ENCODE measurements around the gene PMM2. TPM values are rescaled to one million over a fixed set of nuclear protein-coding genes. Genes with fewer than 3 reads are reported as not detected.

PMM2 gene
- total RNA-seq, 1 donor from 2014 or later, result 61.1 TPM

DNA sequence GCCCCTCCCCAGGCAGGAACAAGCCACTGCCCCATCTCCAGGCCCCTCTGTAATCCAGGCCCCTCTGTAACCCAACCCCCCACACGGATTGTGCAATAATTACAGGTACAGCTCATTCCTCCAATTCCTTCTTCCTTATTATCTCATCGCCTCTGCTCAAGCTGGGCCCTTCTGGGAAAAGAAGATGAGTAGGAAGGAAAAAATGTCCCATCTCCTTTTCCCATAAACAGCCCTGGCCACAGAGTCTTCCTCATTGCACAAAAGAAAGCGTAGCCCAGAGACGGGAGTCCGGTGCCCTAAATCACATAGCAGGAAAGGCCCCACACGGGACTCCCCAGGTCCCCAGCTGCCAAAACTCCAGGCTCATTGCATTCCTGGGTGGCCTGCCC lies 80.9 kb downstream of the PMM2 start:
- Mint-ChIP-seq H3K9me3 (no peaks in the 10 kb centered on the region), H3K4me3 (no peak overlapping the region), H3K27me3 (no peaks in the 10 kb centered on the region), H3K27ac (no peak overlapping the region), H3K4me1 (peaks cover 6% of the 10 kb centered on the region), H3K36me3 (ENCODE audit: low read depth) (no peaks in the 10 kb centered on the region)
- ChIA-PET CTCF (interaction anchor here (1.1 to 3.9 kb wide), 3 partner anchors 8 to 216 kb away, joined by 4 to 36 read pairs (median 9); partner anchors contain the start of gene CARHSP1), POLR2A (interaction anchor here (1.0 kb wide), 2 partner anchors 9 to 260 kb away, joined by 3 read pairs; partner anchors contain the start of gene CARHSP1)
- TF ChIP-seq, protein P1, sequence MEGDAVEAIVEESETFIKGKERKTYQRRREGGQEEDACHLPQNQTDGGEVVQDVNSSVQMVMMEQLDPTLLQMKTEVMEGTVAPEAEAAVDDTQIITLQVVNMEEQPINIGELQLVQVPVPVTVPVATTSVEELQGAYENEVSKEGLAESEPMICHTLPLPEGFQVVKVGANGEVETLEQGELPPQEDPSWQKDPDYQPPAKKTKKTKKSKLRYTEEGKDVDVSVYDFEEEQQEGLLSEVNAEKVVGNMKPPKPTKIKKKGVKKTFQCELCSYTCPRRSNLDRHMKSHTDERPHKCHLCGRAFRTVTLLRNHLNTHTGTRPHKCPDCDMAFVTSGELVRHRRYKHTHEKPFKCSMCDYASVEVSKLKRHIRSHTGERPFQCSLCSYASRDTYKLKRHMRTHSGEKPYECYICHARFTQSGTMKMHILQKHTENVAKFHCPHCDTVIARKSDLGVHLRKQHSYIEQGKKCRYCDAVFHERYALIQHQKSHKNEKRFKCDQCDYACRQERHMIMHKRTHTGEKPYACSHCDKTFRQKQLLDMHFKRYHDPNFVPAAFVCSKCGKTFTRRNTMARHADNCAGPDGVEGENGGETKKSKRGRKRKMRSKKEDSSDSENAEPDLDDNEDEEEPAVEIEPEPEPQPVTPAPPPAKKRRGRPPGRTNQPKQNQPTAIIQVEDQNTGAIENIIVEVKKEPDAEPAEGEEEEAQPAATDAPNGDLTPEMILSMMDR (IDR thresholded peaks at IDR 0.05), result no peak
- ATAC-seq (ENCODE audit: low read depth) (no peak), DNase-seq (no peak)
- intact Hi-C loops (cut with micrococcal nuclease), result no loop called here

GRCh38 chr16:8880839-8881510 lies 83.3 kb downstream of the PMM2 start:
- intact Hi-C loops (cut with micrococcal nuclease), result loop anchor here (1.0 kb wide), 4 partner anchors 13 to 314 kb away; partner anchors contain the start of genes PMM2 and TMEM186
- POLR2A ChIA-PET, result interaction anchor here (0.6 to 3.0 kb wide), 4 partner anchors 10 to 249 kb away, joined by 3 to 15 read pairs (median 4); partner anchors contain the start of gene CARHSP1
- Mint-ChIP-seq H3K4me1 (peaks cover 10% of the 10 kb centered on the region), H3K36me3 (ENCODE audit: low read depth) (no peaks in the 10 kb centered on the region), H3K27me3 (peaks cover 10% of the 10 kb centered on the region), H3K9me3 (no peaks in the 10 kb centered on the region), H3K27ac (no peak overlapping the region), H3K4me3 (no peak overlapping the region)
- DNase-seq, result no peak
- CTCF ChIA-PET, result interaction anchor here (0.6 to 3.9 kb wide), 24 partner anchors 9 to 314 kb away, joined by 3 to 36 read pairs (median 4); partner anchors contain the start of genes CARHSP1, PMM2 and TMEM186
- TF ChIP-seq, protein P1 (IDR thresholded peaks at IDR 0.05), result no peak
- no peak for ATAC-seq (ENCODE audit: low read depth)

DNA sequence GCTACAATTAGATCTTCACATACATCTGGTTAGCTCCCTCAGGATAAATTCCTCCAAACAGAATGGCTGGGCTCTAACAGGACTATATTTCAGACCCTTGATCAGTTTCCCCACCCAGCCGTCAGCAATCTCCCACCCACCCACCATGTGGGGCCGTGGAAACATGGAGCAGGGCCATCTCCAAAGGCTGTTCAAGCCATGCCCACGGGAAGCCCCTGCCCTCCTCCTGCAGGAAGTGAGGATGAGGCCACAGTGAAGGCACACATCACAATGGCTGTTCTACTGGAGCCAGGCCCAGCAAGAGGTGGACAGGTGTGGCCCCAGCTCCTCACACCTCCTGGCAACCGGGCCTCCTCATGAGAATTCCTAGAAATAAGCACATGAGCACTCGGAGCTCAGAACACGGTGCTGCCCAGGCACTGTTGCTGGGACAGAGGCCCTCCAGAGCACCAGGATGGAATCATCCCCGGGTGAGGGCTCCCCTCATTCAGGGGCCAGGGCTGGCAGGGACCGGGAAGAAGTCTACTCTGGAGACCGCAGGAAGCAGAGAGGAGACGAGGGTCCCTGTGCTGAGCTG lies 84.5 kb downstream of the PMM2 start, which contains the start of gene LITAFD:
LITAFD (plus strand) TSS at position 311 of the 577 bp plus-strand sequence. CDS start 2,005 bp downstream, outside the sequence.
- H3K27me3 Mint-ChIP-seq, result peaks cover 10% of the 10 kb centered on the region
- intact Hi-C loops (cut with micrococcal nuclease), result no loop called here
- no peak within 1 kb of the TSS for H3K4me3 Mint-ChIP-seq
- H3K36me3 Mint-ChIP-seq (ENCODE audit: low read depth), result peaks cover under 1% of the 10 kb centered on the region
- peaks cover 14% of the 10 kb centered on the region for H3K4me1 Mint-ChIP-seq
- TF ChIP-seq, protein P1 (IDR thresholded peaks at IDR 0.05), result no peak
- DNase-seq, result no peak
- H3K27ac Mint-ChIP-seq, result no peak within 1 kb of the TSS
- ChIA-PET POLR2A (interaction anchor here (3.0 kb wide), 1 partner anchor 13 kb away, joined by 15 read pairs; the partner anchor contains the start of gene CARHSP1), CTCF (interaction anchor here (0.6 to 3.1 kb wide), 3 partner anchors 9 to 220 kb away, joined by 3 to 17 read pairs (median 8); no protein-coding TSS in a partner anchor)
- no peak for ATAC-seq (ENCODE audit: low read depth)
- H3K9me3 Mint-ChIP-seq, result no peaks in the 10 kb centered on the region

- peaks cover 15% of the 10 kb centered on the region for H3K4me1 Mint-ChIP-seq
- TF ChIP-seq, protein P1 (IDR thresholded peaks at IDR 0.05), result no peak
- DNase-seq, result no peak
- no peak for ATAC-seq (ENCODE audit: low read depth)
- no peak overlapping the region for H3K27ac Mint-ChIP-seq
- no peak overlapping the region for H3K4me3 Mint-ChIP-seq
- ChIA-PET POLR2A (no interaction called here), CTCF (interaction anchor here (1.3 to 3.1 kb wide), 3 partner anchors 8 to 221 kb away, joined by 3 to 17 read pairs (median 8); no protein-coding TSS in a partner anchor)
- H3K36me3 Mint-ChIP-seq (ENCODE audit: low read depth), result peaks cover 5% of the 10 kb centered on the region
- no peaks in the 10 kb centered on the region for H3K9me3 Mint-ChIP-seq
- intact Hi-C loops (cut with micrococcal nuclease), result no loop called here
- H3K27me3 Mint-ChIP-seq, result peaks cover 10% of the 10 kb centered on the region
Observed at GRCh38 chr16:8882725-8883377, 85.2 kb downstream of the PMM2 start.
